NT2/D1 (cell line): ENCODE measurements around the gene GLIS2.

Experiments
- SUZ12 ChIP-seq: IDR thresholded peaks from 2 replicates; pipeline ENCODE4 v1.6.1; 2011; ENCODE audit not compliant: insufficient read length, insufficient read depth; ENCODE audit errors: extremely low read depth
- YY1 ChIP-seq: IDR thresholded peaks from 2 replicates; pipeline ENCODE4 v1.6.1; 2011; ENCODE audit not compliant: insufficient read length, insufficient read depth
- ZNF274 ChIP-seq: IDR thresholded peaks from 2 replicates; pipeline ENCODE4 v1.6.1; 2011; ENCODE audit warnings: mild to moderate bottlenecking, low read depth, low read length

- TF ChIP-seq YY1 (no peak), SUZ12 (no peak), ZNF274 (no peak)
Measured at GRCh38 chr16:4309102-4309832, 6.6 kb upstream of the GLIS2 start.
